ENCODE data around the gene E2F6.
A peak's percentile ranks its signal among the peaks of the same experiment; 100 is the strongest.

E2F6 gene

DNA sequence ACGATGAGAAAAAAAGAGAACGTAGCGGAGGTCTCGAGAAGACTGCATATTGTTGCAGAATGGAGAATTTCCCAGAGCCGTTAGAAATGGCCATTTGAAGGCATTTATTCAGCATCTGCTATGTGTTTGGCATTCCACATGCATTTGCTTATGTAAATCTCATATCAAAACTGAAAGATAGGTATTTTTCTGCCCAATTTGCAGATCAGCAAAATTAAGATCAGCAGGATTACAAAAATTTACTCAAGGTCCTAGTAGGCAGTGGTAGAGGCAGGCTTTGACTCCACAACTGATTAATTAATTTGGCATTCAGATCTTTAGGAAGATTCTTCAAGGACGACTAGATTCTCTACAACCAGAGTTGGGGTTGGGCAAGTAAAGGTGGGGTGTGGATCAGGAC is 1.8 kb upstream of the E2F6 start:
- H3K9ac ChIP-seq (ENCODE audit: low read depth, low read length, poor library complexity, severe bottlenecking): no peak overlapping the region
- H3K4me1 ChIP-seq (ENCODE audit: insufficient read depth, low read length, poor library complexity, severe bottlenecking): peaks cover 25% of the 10 kb centered on the region
- H3K36me3 ChIP-seq (ENCODE audit: insufficient read depth, low read length): no peaks in the 10 kb centered on the region
- peaks cover 34% of the 10 kb centered on the region for H3K79me2 ChIP-seq (ENCODE audit: insufficient read depth, low read length)
- no peaks in the 10 kb centered on the region for H3K9me2 ChIP-seq (replicated peaks; ENCODE audit: low read depth, low read length)
- TF ChIP-seq, protein P1, sequence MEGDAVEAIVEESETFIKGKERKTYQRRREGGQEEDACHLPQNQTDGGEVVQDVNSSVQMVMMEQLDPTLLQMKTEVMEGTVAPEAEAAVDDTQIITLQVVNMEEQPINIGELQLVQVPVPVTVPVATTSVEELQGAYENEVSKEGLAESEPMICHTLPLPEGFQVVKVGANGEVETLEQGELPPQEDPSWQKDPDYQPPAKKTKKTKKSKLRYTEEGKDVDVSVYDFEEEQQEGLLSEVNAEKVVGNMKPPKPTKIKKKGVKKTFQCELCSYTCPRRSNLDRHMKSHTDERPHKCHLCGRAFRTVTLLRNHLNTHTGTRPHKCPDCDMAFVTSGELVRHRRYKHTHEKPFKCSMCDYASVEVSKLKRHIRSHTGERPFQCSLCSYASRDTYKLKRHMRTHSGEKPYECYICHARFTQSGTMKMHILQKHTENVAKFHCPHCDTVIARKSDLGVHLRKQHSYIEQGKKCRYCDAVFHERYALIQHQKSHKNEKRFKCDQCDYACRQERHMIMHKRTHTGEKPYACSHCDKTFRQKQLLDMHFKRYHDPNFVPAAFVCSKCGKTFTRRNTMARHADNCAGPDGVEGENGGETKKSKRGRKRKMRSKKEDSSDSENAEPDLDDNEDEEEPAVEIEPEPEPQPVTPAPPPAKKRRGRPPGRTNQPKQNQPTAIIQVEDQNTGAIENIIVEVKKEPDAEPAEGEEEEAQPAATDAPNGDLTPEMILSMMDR (conservative IDR thresholded peaks at IDR 0.05; ENCODE audit: low read length): no peak
- TF ChIP-seq EZH2phosphoT487 (IDR thresholded peaks at IDR 0.05; ENCODE audit: borderline replicate concordance): no peak
- no peak overlapping the region for H3K4me2 ChIP-seq (ENCODE audit: low read depth, low read length, poor library complexity, severe bottlenecking)
- no peak overlapping the region for H2AFZ ChIP-seq (ENCODE audit: low read length)
- peaks cover 26% of the 10 kb centered on the region for H4K20me1 ChIP-seq (ENCODE audit: insufficient read depth, low read length, poor library complexity, severe bottlenecking)
- H3K4me3 ChIP-seq (ENCODE audit: low read length, poor library complexity, severe bottlenecking): no peak overlapping the region
- H3K27me3 ChIP-seq (ENCODE audit: insufficient read depth, low read length, poor library complexity, severe bottlenecking): no peaks in the 10 kb centered on the region
- H3F3A ChIP-seq (ENCODE audit: low read depth): no peaks in the 10 kb centered on the region
- no peaks in the 10 kb centered on the region for H3K9me3 ChIP-seq (ENCODE audit: insufficient read depth, low read depth, low read length)

DNA sequence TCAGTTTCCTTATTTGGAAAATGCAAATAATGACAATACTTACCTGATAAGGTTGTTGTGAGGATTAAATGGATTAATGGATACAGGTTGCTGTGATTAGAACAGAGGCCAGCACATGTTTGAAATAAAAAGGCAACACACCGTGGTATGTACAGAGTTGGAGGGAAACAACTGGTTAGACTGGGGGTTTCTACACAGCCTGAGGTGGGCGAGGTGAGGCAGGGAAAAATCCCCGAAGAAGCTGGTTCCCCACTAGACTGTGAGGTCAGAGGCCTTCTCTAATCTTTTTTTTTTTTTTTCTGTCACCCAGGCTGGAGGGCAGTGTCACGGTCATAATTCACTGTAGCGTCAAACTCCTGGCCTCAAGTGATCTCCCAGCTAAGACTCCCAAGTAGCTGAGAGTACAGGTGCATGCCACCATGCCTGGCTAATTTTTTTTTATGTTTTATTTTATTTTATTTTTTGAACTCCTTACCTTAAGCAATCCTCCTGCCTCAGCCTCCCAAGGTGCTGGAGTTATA is 1.2 kb upstream of the E2F6 start:
- Histone ChIP-seq H3K4me1 (ENCODE audit: insufficient read depth, low read length, poor library complexity, severe bottlenecking) (peaks cover 31% of the 10 kb centered on the region), H3K4me2 (ENCODE audit: low read depth, low read length, poor library complexity, severe bottlenecking) (peak overlapping the region; percentile 79), H3F3A (ENCODE audit: low read depth) (no peaks in the 10 kb centered on the region), H4K20me1 (ENCODE audit: insufficient read depth, low read length, poor library complexity, severe bottlenecking) (peaks cover 32% of the 10 kb centered on the region), H3K9me3 (ENCODE audit: insufficient read depth, low read depth, low read length) (no peaks in the 10 kb centered on the region), H3K27me3 (ENCODE audit: insufficient read depth, low read length, poor library complexity, severe bottlenecking) (no peaks in the 10 kb centered on the region), H3K79me2 (ENCODE audit: insufficient read depth, low read length) (peaks cover 40% of the 10 kb centered on the region), H3K9ac (ENCODE audit: low read depth, low read length, poor library complexity, severe bottlenecking) (no peak overlapping the region), H3K4me3 (ENCODE audit: low read length, poor library complexity, severe bottlenecking) (peak overlapping the region; percentile 95), H2AFZ (ENCODE audit: low read length) (no peak overlapping the region), H3K36me3 (ENCODE audit: insufficient read depth, low read length) (no peaks in the 10 kb centered on the region), H3K9me2 (replicated peaks; ENCODE audit: low read depth, low read length) (no peaks in the 10 kb centered on the region)
- no peak for TF ChIP-seq EZH2phosphoT487 (IDR thresholded peaks at IDR 0.05; ENCODE audit: borderline replicate concordance)
- TF ChIP-seq, protein P1 (conservative IDR thresholded peaks at IDR 0.05; ENCODE audit: low read length): no peak

DNA sequence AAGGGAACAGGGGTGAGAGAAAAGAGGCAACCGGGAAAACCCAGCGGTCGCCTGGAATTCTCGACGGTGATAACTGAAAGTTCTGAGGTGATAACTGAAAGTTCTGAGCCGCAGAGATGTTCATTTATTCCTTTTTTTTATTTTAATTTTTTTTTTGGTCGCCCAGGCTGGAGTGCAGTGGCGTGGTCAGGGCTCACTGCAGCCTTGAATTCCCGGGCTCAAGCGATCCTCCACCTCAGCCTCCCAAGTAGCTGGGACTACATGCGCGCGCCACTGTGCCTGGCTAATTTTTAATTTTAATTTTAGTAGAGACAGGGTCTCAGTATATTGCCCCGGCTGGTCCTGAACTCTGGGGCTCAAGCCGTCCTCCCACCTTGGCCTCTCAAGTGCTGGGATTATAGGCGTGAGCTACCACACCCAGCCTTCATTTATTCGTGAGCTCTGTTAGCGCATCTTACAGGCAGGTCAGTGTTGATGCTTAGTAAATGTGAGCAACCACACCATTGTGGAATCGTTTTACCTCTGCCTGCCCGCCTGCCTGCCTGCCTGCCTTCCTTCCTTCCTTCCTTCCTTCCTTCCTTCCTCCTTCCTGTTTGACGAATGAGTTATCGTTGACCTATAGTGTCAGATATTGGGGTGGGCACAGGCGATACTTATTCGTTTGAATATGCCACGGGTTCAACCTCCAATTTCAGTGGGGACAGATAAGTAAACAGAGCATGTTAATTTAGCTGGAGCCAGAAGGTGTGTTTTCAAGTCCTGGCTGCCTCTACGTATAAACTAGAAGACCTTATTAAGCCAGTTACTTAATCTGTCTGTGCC is 557 bp upstream of the E2F6 start:
- Histone ChIP-seq H3K9ac (ENCODE audit: low read depth, low read length, poor library complexity, severe bottlenecking) (peak overlapping the region; percentile 85), H2AFZ (ENCODE audit: low read length) (peak overlapping the region; percentile 94), H3K36me3 (ENCODE audit: insufficient read depth, low read length) (no peaks in the 10 kb centered on the region), H3K9me2 (replicated peaks; ENCODE audit: low read depth, low read length) (no peaks in the 10 kb centered on the region), H3K9me3 (ENCODE audit: insufficient read depth, low read depth, low read length) (no peaks in the 10 kb centered on the region), H3F3A (ENCODE audit: low read depth) (no peaks in the 10 kb centered on the region), H4K20me1 (ENCODE audit: insufficient read depth, low read length, poor library complexity, severe bottlenecking) (peaks cover 38% of the 10 kb centered on the region), H3K27me3 (ENCODE audit: insufficient read depth, low read length, poor library complexity, severe bottlenecking) (no peaks in the 10 kb centered on the region), H3K79me2 (ENCODE audit: insufficient read depth, low read length) (peaks cover 47% of the 10 kb centered on the region), H3K4me3 (ENCODE audit: low read length, poor library complexity, severe bottlenecking) (peak overlapping the region; percentile 95), H3K4me1 (ENCODE audit: insufficient read depth, low read length, poor library complexity, severe bottlenecking) (peaks cover 37% of the 10 kb centered on the region), H3K4me2 (ENCODE audit: low read depth, low read length, poor library complexity, severe bottlenecking) (peak overlapping the region; percentile 79)
- TF ChIP-seq, protein P1 (conservative IDR thresholded peaks at IDR 0.05; ENCODE audit: low read length): no peak
- TF ChIP-seq EZH2phosphoT487 (IDR thresholded peaks at IDR 0.05; ENCODE audit: borderline replicate concordance): no peak

All from Loucy (cell line).